Liver (tissue), 9 donors: Measurements from ENCODE around the gene C20orf173. TPM values are rescaled to one million over a fixed set of nuclear protein-coding genes. Genes with fewer than 3 reads are reported as not detected.
A peak's percentile ranks its signal among the peaks of the same experiment; 100 is the strongest.

Experiments used
- DNase-seq: peaks from one replicate; pipeline ENCODE4 v3.0.0-alpha.2; 2017; ENCODE audit warnings: low spot score
- H3K27ac ChIP-seq, 2 donors: one replicate each; pipeline ENCODE4 v1.7.0; 2013; ENCODE audit warnings: inconsistent platforms in 2 of 2, low read length in 2 of 2, control low read depth in 1 of 2, low read depth in 1 of 2, mild to moderate bottlenecking in 1 of 2
- H3K27me3 ChIP-seq, 4 donors: one replicate each; pipeline versions ENCODE4 v1.6.1 to v1.7.0; 2013; ENCODE audit warnings: low read length in 3 of 4, inconsistent platforms in 1 of 4, mild to moderate bottlenecking in 1 of 4, moderate library complexity in 1 of 4; ENCODE audit not compliant: control insufficient read depth in 4 of 4, insufficient read depth in 4 of 4
- H3K36me3 ChIP-seq, 4 donors: one replicate each; pipeline versions ENCODE4 v1.6.1 to v1.7.0; 2013; ENCODE audit warnings: low read length in 3 of 4, mild to moderate bottlenecking in 3 of 4, low read depth in 1 of 4, moderate library complexity in 1 of 4; ENCODE audit not compliant: control insufficient read depth in 4 of 4, insufficient read depth in 3 of 4
- H3K4me1 ChIP-seq, 4 donors: one replicate each; pipeline versions ENCODE4 v1.6.1 to v1.7.0; 2013; ENCODE audit warnings: low read length in 3 of 4, mild to moderate bottlenecking in 3 of 4, moderate library complexity in 1 of 4; ENCODE audit not compliant: control insufficient read depth in 4 of 4, insufficient read depth in 4 of 4
- H3K4me3 ChIP-seq, 3 donors: one replicate each; pipeline versions ENCODE4 v1.6.1 to v1.7.0; 2013; ENCODE audit warnings: low read length in 3 of 3, control low read depth in 1 of 3, low read depth in 1 of 3, mild to moderate bottlenecking in 1 of 3
- H3K9ac ChIP-seq, 2 donors: one replicate each; pipeline ENCODE4 v1.7.0; 2013; ENCODE audit warnings: low read length in 2 of 2, mild to moderate bottlenecking in 2 of 2, moderate library complexity in 2 of 2, control low read depth in 1 of 2, low read depth in 1 of 2
- H3K9me3 ChIP-seq, 4 donors: one replicate each; pipeline versions ENCODE4 v1.6.1 to v1.7.0; 2013; ENCODE audit warnings: low read length in 3 of 4; ENCODE audit not compliant: control insufficient read depth in 4 of 4
- CTCF ChIP-seq: fragments of 150-350 bp; IDR thresholded peaks from 2 replicates; pipeline ENCODE4 v1.5.1; 2017; ENCODE audit warnings: improper control_type of control experiment, low read depth, low read length; ENCODE audit not compliant: missing input control
- FOXA1 ChIP-seq: IDR thresholded peaks from 2 replicates; pipeline ENCODE4 v1.6.1; 2016; ENCODE audit warnings: antibody characterized with exemption
- FOXA2 ChIP-seq: IDR thresholded peaks from 2 replicates; pipeline ENCODE4 v1.6.1; 2016; ENCODE audit warnings: antibody characterized with exemption
- GABPA ChIP-seq, 2 donors: IDR thresholded peaks in 1 of 2; conservative IDR thresholded peaks in 1 of 2; 2 replicates each; pipeline ENCODE4 v1.6.1; 2016; ENCODE audit warnings: antibody characterized with exemption in 2 of 2, mild to moderate bottlenecking in 1 of 2, moderate library complexity in 1 of 2
- HNF4G ChIP-seq: IDR thresholded peaks from 2 replicates; pipeline ENCODE4 v1.6.1; 2016; ENCODE audit warnings: antibody characterized with exemption
- JUND ChIP-seq, 2 donors: IDR thresholded peaks; 2 replicates each; pipeline ENCODE4 v1.6.1; 2016; ENCODE audit warnings: antibody characterized with exemption in 2 of 2
- NR2F2 ChIP-seq: IDR thresholded peaks from 2 replicates; pipeline ENCODE4 v1.6.1; 2016; ENCODE audit warnings: antibody characterized with exemption
- RAD21 ChIP-seq, 2 donors: IDR thresholded peaks; 2 replicates each; pipeline ENCODE4 v1.6.1; 2016; ENCODE audit warnings: antibody characterized with exemption in 2 of 2, mild to moderate bottlenecking in 2 of 2
- RXRA ChIP-seq, 2 donors: IDR thresholded peaks; 2 replicates each; pipeline ENCODE4 v1.6.1; 2017 to 2018; ENCODE audit warnings: antibody characterized with exemption in 2 of 2, mild to moderate bottlenecking in 1 of 2
- SP1 ChIP-seq: IDR thresholded peaks from 2 replicates; pipeline ENCODE4 v1.6.1; 2018; ENCODE audit warnings: antibody characterized with exemption, mild to moderate bottlenecking
- YY1 ChIP-seq: IDR thresholded peaks from 2 replicates; pipeline ENCODE4 v1.6.1; 2016; ENCODE audit warnings: antibody characterized with exemption, mild to moderate bottlenecking
- WGBS: extraction: QIAGEN DNeasy Blood & Tissue Kit; methylation state at CpG from one replicate; pipeline ENCODE4 v1.1.7; 2013; 5-methylcytosine and 5-hydroxymethylcytosine counted together
- polyA plus RNA-seq, 2 donors: library from polyadenylated mRNA; stranded (reverse) in 1 of 2; unstranded in 1 of 2; fragments of 200-250 nt in 1 of 2; fragments of >200 nt in 1 of 2; fragmentation: Nextera tagmentation in 1 of 2; extraction: Ambion mirVana in 1 of 2; gene quantifications; one replicate each; pipeline versions ENCODE4 v1.2.1 to v1.2.3, GENCODE V29; 2013 to 2015
- total RNA-seq, 2 donors: library from RNA; depleted of rRNA; stranded (reverse); fragments of >200 nt; gene quantifications; one replicate each; pipeline ENCODE4 v1.2.3, GENCODE V29; 2014
- TF ChIP-seq, protein P1 (sequence below): IDR thresholded peaks from 2 replicates; pipeline ENCODE4 v1.6.1; 2016; ENCODE audit warnings: antibody characterized with exemption, mild to moderate bottlenecking
- TF ChIP-seq, protein P2 (sequence below): IDR thresholded peaks from 2 replicates; pipeline ENCODE4 v1.6.1; 2016; ENCODE audit warnings: antibody characterized with exemption
- TF ChIP-seq, protein P3 (sequence below): IDR thresholded peaks from 2 replicates; pipeline ENCODE4 v1.6.1; 2016; ENCODE audit warnings: antibody characterized with exemption
- donor health status: healthy.
- donor health status: healthy.
- donor health status: healthy.
- donor health status: healthy.
- donor health status: healthy.

Gene C20orf173
- total and polyA plus RNA-seq, 4 donors, result not detected

DNA sequence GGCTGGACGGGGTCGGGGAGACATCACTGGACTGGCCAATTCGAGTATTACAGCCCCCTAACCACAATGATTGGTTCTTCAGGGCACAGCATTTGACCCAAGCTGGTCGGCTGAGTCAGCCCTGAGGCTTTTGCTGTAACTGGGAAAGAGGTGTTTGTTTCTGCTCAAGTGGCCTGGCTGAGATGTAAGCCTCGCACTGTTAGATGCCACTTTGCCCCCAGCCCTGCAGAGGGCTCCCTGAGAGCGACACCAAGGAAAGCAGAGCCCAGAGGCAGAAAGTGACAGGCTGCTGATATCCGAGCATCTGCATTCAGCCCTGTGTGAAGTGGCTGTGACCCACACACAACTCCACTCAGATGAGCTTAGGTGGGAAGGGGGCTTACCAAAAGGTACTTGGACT lies 31.8 kb upstream of the C20orf173 start:
- Histone ChIP-seq H3K9ac (no peak overlapping the region), H3K9me3 (no peaks in the 10 kb centered on the region), H3K36me3 (peaks cover 6 to 12% (median 10%) of the 10 kb centered on the region in 4 donors), H3K4me3 (no peak overlapping the region), H3K27ac (no peak overlapping the region), H3K27me3 (no peaks in the 10 kb centered on the region), H3K4me1 (no peaks in the 10 kb centered on the region)
- peak; percentile 17 for TF ChIP-seq CTCF
- TF ChIP-seq RAD21 (IDR thresholded peaks at IDR 0.05), result peak; percentile 60 to 68
- no peak for TF ChIP-seq YY1
- WGBS, result 28% methylated on average over 7 of the region's 7 CpGs
- DNase-seq, result no peak

DNA sequence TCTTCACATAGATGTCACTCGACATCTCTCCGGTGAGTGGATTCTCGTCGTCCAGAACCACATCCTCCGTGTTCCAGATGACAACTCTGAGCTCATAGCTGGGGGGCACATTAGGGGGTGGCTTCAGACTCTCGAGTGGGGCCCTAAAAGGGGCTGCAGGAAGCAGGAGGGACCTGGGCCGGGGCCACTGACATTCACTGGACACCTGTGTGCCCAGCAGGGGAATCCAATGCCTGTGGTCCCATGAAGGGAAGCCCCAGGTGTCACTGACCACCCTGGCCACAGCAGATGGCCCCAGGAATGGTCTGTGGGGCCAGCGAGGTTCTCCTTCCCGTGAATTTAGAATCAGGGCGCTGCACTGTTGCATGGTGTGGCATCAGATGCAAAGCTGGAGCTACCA lies 31.1 kb upstream of the C20orf173 start:
- WGBS, result 75% methylated on average over 10 of the region's 10 CpGs
- DNase-seq, result no peak
- TF ChIP-seq RAD21 (IDR thresholded peaks at IDR 0.05), result no peak
- TF ChIP-seq RXRA (IDR thresholded peaks at IDR 0.05), result no peak
- TF ChIP-seq GABPA (IDR thresholded peaks at IDR 0.05 in 1 of 2, conservative IDR thresholded peaks at IDR 0.05 in 1 of 2), result no peak
- TF ChIP-seq, protein P1, sequence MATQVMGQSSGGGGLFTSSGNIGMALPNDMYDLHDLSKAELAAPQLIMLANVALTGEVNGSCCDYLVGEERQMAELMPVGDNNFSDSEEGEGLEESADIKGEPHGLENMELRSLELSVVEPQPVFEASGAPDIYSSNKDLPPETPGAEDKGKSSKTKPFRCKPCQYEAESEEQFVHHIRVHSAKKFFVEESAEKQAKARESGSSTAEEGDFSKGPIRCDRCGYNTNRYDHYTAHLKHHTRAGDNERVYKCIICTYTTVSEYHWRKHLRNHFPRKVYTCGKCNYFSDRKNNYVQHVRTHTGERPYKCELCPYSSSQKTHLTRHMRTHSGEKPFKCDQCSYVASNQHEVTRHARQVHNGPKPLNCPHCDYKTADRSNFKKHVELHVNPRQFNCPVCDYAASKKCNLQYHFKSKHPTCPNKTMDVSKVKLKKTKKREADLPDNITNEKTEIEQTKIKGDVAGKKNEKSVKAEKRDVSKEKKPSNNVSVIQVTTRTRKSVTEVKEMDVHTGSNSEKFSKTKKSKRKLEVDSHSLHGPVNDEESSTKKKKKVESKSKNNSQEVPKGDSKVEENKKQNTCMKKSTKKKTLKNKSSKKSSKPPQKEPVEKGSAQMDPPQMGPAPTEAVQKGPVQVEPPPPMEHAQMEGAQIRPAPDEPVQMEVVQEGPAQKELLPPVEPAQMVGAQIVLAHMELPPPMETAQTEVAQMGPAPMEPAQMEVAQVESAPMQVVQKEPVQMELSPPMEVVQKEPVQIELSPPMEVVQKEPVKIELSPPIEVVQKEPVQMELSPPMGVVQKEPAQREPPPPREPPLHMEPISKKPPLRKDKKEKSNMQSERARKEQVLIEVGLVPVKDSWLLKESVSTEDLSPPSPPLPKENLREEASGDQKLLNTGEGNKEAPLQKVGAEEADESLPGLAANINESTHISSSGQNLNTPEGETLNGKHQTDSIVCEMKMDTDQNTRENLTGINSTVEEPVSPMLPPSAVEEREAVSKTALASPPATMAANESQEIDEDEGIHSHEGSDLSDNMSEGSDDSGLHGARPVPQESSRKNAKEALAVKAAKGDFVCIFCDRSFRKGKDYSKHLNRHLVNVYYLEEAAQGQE, result no peak
- no peak for TF ChIP-seq FOXA2
- TF ChIP-seq NR2F2, result no peak
- Histone ChIP-seq H3K27me3 (no peaks in the 10 kb centered on the region), H3K4me3 (no peak overlapping the region), H3K9me3 (no peaks in the 10 kb centered on the region), H3K9ac (no peak overlapping the region), H3K4me1 (no peaks in the 10 kb centered on the region), H3K36me3 (peaks cover 6 to 18% (median 15%) of the 10 kb centered on the region in 4 donors), H3K27ac (no peak overlapping the region)

- Histone ChIP-seq H3K36me3 (peaks cover 6 to 21% (median 18%) of the 10 kb centered on the region in 4 donors), H3K4me1 (no peaks in the 10 kb centered on the region), H3K27ac (no peak overlapping the region), H3K27me3 (no peaks in the 10 kb centered on the region), H3K9me3 (no peaks in the 10 kb centered on the region), H3K9ac (no peak overlapping the region), H3K4me3 (no peak overlapping the region)
- no peak for DNase-seq
- 75% methylated on average over 18 of the region's 18 CpGs for WGBS
- TF ChIP-seq, protein P1, result no peak
- TF ChIP-seq JUND (IDR thresholded peaks at IDR 0.05) (no peak), HNF4G (no peak), RAD21 (IDR thresholded peaks at IDR 0.05) (no peak), YY1 (no peak), CTCF (no peak), RXRA (IDR thresholded peaks at IDR 0.05) (no peak), FOXA1 (no peak), SP1 (no peak), GABPA (IDR thresholded peaks at IDR 0.05 in 1 of 2, conservative IDR thresholded peaks at IDR 0.05 in 1 of 2) (no peak)
- TF ChIP-seq, protein P2, sequence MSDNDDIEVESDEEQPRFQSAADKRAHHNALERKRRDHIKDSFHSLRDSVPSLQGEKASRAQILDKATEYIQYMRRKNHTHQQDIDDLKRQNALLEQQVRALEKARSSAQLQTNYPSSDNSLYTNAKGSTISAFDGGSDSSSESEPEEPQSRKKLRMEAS, result no peak
- TF ChIP-seq, protein P3, sequence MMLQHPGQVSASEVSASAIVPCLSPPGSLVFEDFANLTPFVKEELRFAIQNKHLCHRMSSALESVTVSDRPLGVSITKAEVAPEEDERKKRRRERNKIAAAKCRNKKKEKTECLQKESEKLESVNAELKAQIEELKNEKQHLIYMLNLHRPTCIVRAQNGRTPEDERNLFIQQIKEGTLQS, result no peak
These were observed 30.7 kb upstream of the C20orf173 start for GRCh38 chr20:35560105-35560511.
